HepG2 (cell line): ENCODE results near the gene DEFB112. TPM values are rescaled to one million over a fixed set of nuclear protein-coding genes. Genes with fewer than 3 reads are reported as not detected.

Experiments
- BCL6 ChIP-seq: IDR thresholded peaks from 2 replicates; pipeline ENCODE4 v1.6.1; 2016; ENCODE audit warnings: missing genetic modification reagents, missing compliant biosample characterization
- FLYWCH1 ChIP-seq: sonication (generic); formaldehyde crosslinking; IDR thresholded peaks from 2 replicates; pipeline ENCODE4 v1.8.1; 2023; ENCODE audit warnings: mild to moderate bottlenecking, missing genetic modification reagents
- FOSL1 ChIP-seq: sonication (generic); formaldehyde crosslinking; IDR thresholded peaks from 2 replicates; pipeline ENCODE4 v1.9.0; 2021; ENCODE audit warnings: missing genetic modification reagents, borderline replicate concordance
- GATAD1 ChIP-seq: IDR thresholded peaks from 2 replicates; pipeline ENCODE4 v1.6.1; 2016; ENCODE audit warnings: missing genetic modification reagents, missing compliant biosample characterization
- HNRNPL ChIP-seq: fragments of 200-400 bp; formaldehyde crosslinking; IDR thresholded peaks from 2 replicates; pipeline ENCODE4 v1.6.1; 2017; ENCODE audit warnings: mild to moderate bottlenecking, low read depth, low read length
- IRF2 ChIP-seq: IDR thresholded peaks from 2 replicates; pipeline ENCODE4 v1.6.1; 2018; ENCODE audit warnings: missing genetic modification reagents, missing compliant biosample characterization
- MAFF ChIP-seq: IDR thresholded peaks from 2 replicates; pipeline ENCODE4 v1.6.1; 2011; ENCODE audit warnings: low read depth, low read length, improper control_type of control experiment
- MBD4 ChIP-seq: IDR thresholded peaks from 2 replicates; pipeline ENCODE4 v1.6.1; 2012; ENCODE audit warnings: low read length, inconsistent platforms, borderline replicate concordance
- MED1 ChIP-seq: sonication (generic); formaldehyde crosslinking; IDR thresholded peaks from 2 replicates; pipeline ENCODE4 v1.4.0; 2020; ENCODE audit warnings: missing genetic modification reagents
- NFYC ChIP-seq: IDR thresholded peaks from 2 replicates; pipeline ENCODE4 v1.6.1; 2016; ENCODE audit warnings: missing genetic modification reagents, missing compliant biosample characterization
- PCBP2 ChIP-seq: fragments of 200-400 bp; formaldehyde crosslinking; optimal IDR thresholded peaks from 2 replicates; pipeline ENCODE3; 2018; ENCODE audit warnings: low read length, low read depth; ENCODE audit not compliant: poor library complexity, severe bottlenecking
- SALL2 ChIP-seq: sonication (generic); formaldehyde crosslinking; IDR thresholded peaks from 2 replicates; pipeline ENCODE4 v1.8.1; 2023; ENCODE audit warnings: mild to moderate bottlenecking, missing genetic modification reagents, inconsistent platforms
- ZNF12 ChIP-seq: sonication (generic); formaldehyde crosslinking; IDR thresholded peaks from 2 replicates; pipeline ENCODE4 v1.5.0; 2020; ENCODE audit warnings: missing genetic modification reagents
- ZNF296 ChIP-seq: sonication (generic); formaldehyde crosslinking; conservative IDR thresholded peaks from 2 replicates; pipeline ENCODE4 v1.5.0; 2020; ENCODE audit warnings: mild to moderate bottlenecking, missing genetic modification reagents
- ZNF441 ChIP-seq: sonication (generic); formaldehyde crosslinking; IDR thresholded peaks from 2 replicates; pipeline ENCODE4 v1.7.0; 2021; ENCODE audit warnings: missing genetic modification reagents, borderline replicate concordance
- ZNF562 ChIP-seq: sonication (generic); formaldehyde crosslinking; IDR thresholded peaks from 2 replicates; pipeline ENCODE4 v1.8.0; 2022; ENCODE audit warnings: missing genetic modification reagents, borderline replicate concordance
- ZNF564 ChIP-seq: sonication (generic); formaldehyde crosslinking; IDR thresholded peaks from 2 replicates; pipeline ENCODE4 v1.8.1; 2023; ENCODE audit warnings: mild to moderate bottlenecking, missing genetic modification reagents
- polyA plus RNA-seq, 8 experiments: library from polyadenylated mRNA; depleted of rRNA in 3 of 8; stranded (reverse) in 7 of 8; unstranded in 1 of 8; fragments of >200 nt; fragmentation: Illumina TruSeq in 4 of 8; extraction: Trizol in 4 of 8; gene quantifications; 2 replicates each; pipeline versions ENCODE4 v1.2.1 to v1.2.3, GENCODE V29; 2011 to 2016; ENCODE audit warnings: low read depth in 4 of 8, missing spikeins in 1 of 8, mixed read lengths in 1 of 8; ENCODE audit not compliant: insufficient read depth in 1 of 8
- total RNA-seq, 5 experiments: library from RNA; depleted of rRNA; stranded (reverse); fragments of >200 nt; fragmentation: Illumina TruSeq; extraction: Trizol; gene quantifications; 2 replicates each; pipeline ENCODE4 v1.2.3, GENCODE V29; 2016; ENCODE audit warnings: low read depth in 1 of 5
- TF ChIP-seq, protein P1 (sequence below): sonication (generic); formaldehyde crosslinking; IDR thresholded peaks from 2 replicates; pipeline ENCODE4 v1.5.0; 2020; ENCODE audit warnings: mild to moderate bottlenecking, missing genetic modification reagents, borderline replicate concordance
- TF ChIP-seq, protein P2 (sequence below): sonication (generic); formaldehyde crosslinking; IDR thresholded peaks from 2 replicates; pipeline ENCODE4 v1.8.0; 2022; ENCODE audit warnings: missing genetic modification reagents, mild to moderate bottlenecking, moderate library complexity, borderline replicate concordance
- TF ChIP-seq, protein P3 (sequence below): sonication (generic); formaldehyde crosslinking; IDR thresholded peaks from 2 replicates; pipeline ENCODE4 v1.5.0; 2020; ENCODE audit warnings: mild to moderate bottlenecking, missing genetic modification reagents
- TF ChIP-seq, protein P4 (sequence below): IDR thresholded peaks from 2 replicates; pipeline ENCODE4 v1.6.1; 2016; ENCODE audit warnings: mild to moderate bottlenecking, missing biosample characterization, missing genetic modification reagents
- TF ChIP-seq, protein P5 (sequence below): IDR thresholded peaks from 2 replicates; pipeline ENCODE4 v1.6.1; 2016; ENCODE audit warnings: control low read depth

Gene DEFB112
- total and polyA plus RNA-seq, 2 of the 13 experiments (the other 11 are each of a cell fraction or from before 2014, with no cell fraction given), result not detected

DNA sequence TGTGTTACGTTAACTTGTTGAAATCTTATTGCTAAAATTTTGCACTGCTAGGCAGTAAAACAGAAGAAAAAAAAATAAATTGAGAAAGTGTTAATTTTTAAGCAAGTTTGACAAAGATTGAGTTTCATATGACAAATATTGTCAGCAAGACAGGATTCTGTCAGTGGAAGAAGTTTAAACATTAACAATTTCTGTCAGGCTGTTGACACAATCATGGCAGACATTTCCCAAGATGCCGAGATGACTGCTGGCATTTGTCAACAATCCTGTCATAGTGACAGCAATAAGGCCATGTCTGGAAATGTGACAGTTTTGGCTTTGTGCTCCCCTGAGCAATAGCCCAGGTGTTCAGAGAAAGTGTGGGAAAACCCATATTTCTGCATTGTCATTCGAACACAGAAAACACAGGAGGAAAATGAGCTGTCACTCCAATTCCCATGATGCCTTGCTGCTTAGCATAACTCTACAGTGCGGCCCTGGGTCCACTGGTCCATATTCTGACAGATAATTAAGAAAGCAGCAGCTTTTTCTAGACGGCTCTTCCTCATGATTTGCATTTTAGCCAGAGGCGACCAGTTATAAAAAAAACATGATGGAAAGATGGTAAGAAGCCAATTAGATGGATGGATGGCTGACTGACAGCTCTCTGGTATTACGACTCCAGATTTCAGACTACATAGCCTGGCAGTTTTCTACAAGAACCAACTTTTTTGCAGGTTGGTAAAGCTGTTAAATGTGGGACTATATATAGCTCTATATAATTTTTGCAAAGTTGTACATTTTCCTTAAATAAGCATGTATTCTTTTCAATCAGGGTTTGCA is 43.6 kb upstream of the DEFB112 start (continued):
- TF ChIP-seq, protein P1, sequence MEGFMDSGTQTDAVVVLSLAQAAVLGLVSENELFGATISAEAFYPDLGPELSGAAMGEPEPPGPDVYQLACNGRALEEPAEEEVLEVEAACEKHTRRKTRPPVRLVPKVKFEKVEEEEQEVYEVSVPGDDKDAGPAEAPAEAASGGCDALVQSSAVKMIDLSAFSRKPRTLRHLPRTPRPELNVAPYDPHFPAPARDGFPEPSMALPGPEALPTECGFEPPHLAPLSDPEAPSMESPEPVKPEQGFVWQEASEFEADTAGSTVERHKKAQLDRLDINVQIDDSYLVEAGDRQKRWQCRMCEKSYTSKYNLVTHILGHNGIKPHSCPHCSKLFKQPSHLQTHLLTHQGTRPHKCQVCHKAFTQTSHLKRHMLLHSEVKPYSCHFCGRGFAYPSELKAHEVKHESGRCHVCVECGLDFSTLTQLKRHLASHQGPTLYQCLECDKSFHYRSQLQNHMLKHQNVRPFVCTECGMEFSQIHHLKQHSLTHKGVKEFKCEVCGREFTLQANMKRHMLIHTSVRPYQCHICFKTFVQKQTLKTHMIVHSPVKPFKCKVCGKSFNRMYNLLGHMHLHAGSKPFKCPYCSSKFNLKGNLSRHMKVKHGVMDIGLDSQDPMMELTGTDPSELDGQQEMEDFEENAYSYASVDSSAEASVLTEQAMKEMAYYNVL (CRISPR knock-in tag), result peak; percentile 59; the same call in 1 of the 2 replicates
- TF ChIP-seq ZNF441 (CRISPR knock-in tag) (0 out of 2 replicates have a peak, but pooled peaks have one; percentile 29), FLYWCH1 (CRISPR knock-in tag) (no peak), ZNF296 (CRISPR knock-in tag) (no peak), BCL6 (CRISPR knock-in tag) (peak; percentile 89), PCBP2 (no peak), MBD4 (no peak; the same call in 1 of the 2 replicates), MED1 (peak; percentile 74), ZNF12 (no peak), FOSL1 (no peak), SALL2 (CRISPR knock-in tag) (no peak), MAFF (peak; percentile 43), ZNF562 (no peak), NFYC (CRISPR knock-in tag) (no peak), ZNF564 (CRISPR knock-in tag) (no peak; the same call in 1 of the 2 replicates), HNRNPL (no peak), IRF2 (CRISPR knock-in tag) (peak; percentile 88), GATAD1 (peak; percentile 35; the same call in 1 of the 2 replicates)
- TF ChIP-seq, protein P2, sequence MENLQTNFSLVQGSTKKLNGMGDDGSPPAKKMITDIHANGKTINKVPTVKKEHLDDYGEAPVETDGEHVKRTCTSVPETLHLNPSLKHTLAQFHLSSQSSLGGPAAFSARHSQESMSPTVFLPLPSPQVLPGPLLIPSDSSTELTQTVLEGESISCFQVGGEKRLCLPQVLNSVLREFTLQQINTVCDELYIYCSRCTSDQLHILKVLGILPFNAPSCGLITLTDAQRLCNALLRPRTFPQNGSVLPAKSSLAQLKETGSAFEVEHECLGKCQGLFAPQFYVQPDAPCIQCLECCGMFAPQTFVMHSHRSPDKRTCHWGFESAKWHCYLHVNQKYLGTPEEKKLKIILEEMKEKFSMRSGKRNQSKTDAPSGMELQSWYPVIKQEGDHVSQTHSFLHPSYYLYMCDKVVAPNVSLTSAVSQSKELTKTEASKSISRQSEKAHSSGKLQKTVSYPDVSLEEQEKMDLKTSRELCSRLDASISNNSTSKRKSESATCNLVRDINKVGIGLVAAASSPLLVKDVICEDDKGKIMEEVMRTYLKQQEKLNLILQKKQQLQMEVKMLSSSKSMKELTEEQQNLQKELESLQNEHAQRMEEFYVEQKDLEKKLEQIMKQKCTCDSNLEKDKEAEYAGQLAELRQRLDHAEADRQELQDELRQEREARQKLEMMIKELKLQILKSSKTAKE (CRISPR knock-in tag), result peak; percentile 58; the same call in 1 of the 2 replicates
- TF ChIP-seq, protein P3, sequence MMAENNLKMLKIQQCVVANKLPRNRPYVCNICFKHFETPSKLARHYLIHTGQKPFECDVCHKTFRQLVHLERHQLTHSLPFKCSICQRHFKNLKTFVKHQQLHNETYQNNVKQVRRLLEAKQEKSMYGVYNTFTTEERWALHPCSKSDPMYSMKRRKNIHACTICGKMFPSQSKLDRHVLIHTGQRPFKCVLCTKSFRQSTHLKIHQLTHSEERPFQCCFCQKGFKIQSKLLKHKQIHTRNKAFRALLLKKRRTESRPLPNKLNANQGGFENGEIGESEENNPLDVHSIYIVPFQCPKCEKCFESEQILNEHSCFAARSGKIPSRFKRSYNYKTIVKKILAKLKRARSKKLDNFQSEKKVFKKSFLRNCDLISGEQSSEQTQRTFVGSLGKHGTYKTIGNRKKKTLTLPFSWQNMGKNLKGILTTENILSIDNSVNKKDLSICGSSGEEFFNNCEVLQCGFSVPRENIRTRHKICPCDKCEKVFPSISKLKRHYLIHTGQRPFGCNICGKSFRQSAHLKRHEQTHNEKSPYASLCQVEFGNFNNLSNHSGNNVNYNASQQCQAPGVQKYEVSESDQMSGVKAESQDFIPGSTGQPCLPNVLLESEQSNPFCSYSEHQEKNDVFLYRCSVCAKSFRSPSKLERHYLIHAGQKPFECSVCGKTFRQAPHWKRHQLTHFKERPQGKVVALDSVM (CRISPR knock-in tag), result no peak
- TF ChIP-seq, protein P4, sequence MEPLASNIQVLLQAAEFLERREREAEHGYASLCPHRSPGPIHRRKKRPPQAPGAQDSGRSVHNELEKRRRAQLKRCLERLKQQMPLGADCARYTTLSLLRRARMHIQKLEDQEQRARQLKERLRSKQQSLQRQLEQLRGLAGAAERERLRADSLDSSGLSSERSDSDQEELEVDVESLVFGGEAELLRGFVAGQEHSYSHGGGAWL (CRISPR knock-in tag), result no peak
- TF ChIP-seq, protein P5, sequence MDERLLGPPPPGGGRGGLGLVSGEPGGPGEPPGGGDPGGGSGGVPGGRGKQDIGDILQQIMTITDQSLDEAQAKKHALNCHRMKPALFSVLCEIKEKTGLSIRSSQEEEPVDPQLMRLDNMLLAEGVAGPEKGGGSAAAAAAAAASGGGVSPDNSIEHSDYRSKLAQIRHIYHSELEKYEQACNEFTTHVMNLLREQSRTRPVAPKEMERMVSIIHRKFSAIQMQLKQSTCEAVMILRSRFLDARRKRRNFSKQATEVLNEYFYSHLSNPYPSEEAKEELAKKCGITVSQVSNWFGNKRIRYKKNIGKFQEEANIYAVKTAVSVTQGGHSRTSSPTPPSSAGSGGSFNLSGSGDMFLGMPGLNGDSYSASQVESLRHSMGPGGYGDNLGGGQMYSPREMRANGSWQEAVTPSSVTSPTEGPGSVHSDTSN (CRISPR knock-in tag), result peak; percentile 73
